GM21576 (cell line): ENCODE measurements around the gene LIN7C.
"Not testable (repeated sequence)": the region's sequence is repeated elsewhere in the genome, so short reads cannot be mapped to it uniquely, and the experiment has no call there.

Experiments used
- ATAC-seq: cut with Tn5 transposase; IDR thresholded peaks from one replicate; pipeline ENCODE4 v1.9.1; 2021; ENCODE audit warnings: mild to moderate bottlenecking, moderate library complexity; ENCODE audit not compliant: unreplicated experiment

The LIN7C gene

GRCh38 chr11:27451244-27451965, 55.2 kb downstream of the LIN7C start:
- ATAC-seq: no peak

DNA sequence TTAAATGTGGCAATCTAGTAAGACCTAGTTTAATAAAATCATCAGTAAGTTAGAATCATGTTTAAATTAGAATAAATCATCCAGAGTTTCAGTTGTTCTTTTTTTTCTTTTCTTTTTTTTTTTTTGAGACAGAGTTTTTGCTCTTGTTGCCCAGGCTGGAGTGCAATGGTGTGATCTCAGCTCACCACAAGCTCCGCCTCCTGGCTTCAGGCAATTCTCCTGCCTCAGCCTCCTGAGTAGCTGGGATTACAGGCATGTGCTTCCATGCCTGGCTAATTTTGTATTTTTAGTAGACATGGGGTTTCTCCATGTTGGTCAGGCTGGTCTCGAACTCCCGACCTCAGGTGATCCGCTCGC, 58.4 kb downstream of the LIN7C start:
- ATAC-seq: not testable (repeated sequence)

DNA sequence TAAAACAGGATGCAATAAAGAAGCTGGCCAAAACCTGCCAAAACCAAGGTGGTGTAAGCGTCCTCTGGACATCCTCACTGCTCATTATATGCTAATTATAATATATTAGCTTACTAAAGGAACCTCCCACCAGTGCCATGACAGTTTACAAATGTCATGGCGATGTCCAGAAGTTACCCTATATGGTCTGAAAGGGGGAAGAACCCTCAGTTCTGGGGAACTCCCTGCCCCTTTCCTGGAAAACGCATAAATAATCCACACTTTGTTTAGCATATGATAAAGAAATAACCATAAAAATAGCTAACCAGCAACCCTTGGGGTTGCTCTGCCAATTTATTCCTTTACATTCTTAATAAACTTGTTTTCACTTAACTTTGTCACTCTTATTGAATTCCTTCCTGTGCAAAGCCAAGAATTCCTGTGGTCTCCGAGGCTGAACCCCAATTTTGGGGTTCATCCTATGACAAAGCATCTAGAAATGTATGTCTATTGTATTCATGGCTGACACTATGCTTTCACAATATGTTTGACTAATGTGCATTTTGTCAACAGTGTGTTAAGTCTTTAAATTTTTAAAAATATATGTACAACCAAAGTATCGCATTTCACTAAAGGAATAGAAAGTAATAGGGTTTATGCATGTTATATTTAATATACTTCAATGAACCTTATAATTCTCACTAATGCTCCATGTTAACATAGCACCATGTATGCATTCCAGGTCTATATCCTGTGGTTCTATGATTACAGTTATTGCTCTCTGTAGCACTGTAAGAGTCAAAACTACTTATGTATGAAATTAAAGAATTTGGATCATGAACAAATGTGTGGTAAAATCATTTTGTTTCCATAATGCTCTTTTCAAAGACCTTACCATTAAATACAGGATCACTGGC, 59.0 kb downstream of the LIN7C start:
- no peak for ATAC-seq

DNA sequence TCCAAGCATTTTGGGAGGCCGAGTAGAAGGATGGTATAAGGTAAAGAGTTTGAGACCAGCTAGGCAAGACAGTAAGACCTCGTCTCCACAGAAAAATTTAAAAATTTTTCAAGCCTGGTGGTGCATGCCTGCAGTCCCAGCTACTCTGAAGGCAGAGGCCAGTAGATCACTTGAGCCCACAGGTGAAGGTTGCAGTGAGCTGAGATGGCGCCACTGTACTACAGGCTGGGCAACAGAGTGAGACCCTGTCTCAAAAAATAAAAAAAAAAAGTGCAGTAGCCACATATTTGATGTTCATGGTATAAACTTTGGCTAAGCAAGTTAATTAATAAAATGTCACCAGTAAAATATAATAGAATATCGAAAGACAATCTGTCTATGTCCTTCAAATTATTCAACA, 60.9 kb downstream of the LIN7C start:
- ATAC-seq: no peak

GRCh38 chr11:27444801-27445215, 61.8 kb downstream of the LIN7C start:
- ATAC-seq: no peak
